GM12874 (cell line): Measurements from ENCODE around the gene CLDN14.

Experiments used
- TF ChIP-seq, protein P1 (sequence below): IDR thresholded peaks from 2 replicates; pipeline ENCODE4 v1.5.1; 2011; ENCODE audit warnings: low read depth, mild to moderate bottlenecking, control low read depth, low read length, moderate library complexity; ENCODE audit not compliant: insufficient read depth

Gene CLDN14

DNA sequence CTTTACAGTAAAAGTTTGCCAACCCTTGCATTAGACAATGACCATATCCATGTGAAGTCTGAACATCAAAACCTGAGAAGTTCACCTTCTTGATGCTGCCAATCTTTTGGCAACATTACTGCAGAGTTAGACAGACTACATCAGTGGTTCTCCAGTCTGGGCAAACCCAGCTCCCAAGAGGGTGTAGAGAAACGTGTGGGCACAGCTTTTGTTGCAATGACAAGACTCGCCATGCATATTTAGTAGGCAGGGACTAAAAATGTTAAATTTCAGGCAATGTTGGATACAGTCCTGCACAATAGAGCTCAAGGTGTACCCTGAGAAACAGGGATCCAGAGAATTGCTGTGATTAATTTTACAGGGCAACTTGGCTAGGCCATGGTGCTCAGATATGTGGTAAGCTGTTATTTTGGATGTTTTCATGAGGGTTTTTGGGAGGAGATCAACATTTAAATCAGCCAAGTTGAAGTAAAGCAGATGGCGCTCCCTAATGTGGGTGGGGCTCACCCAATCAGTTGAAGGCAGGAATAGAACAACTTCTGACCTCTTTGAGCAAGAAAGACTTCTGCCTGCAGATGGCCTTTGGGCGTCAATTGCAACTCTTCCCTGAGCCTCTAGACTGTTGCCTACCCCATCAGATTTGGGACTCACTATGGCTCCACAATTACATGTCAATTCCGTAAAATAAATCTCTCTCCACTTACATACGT lies 37.6 kb upstream of the CLDN14 start:
- TF ChIP-seq, protein P1, sequence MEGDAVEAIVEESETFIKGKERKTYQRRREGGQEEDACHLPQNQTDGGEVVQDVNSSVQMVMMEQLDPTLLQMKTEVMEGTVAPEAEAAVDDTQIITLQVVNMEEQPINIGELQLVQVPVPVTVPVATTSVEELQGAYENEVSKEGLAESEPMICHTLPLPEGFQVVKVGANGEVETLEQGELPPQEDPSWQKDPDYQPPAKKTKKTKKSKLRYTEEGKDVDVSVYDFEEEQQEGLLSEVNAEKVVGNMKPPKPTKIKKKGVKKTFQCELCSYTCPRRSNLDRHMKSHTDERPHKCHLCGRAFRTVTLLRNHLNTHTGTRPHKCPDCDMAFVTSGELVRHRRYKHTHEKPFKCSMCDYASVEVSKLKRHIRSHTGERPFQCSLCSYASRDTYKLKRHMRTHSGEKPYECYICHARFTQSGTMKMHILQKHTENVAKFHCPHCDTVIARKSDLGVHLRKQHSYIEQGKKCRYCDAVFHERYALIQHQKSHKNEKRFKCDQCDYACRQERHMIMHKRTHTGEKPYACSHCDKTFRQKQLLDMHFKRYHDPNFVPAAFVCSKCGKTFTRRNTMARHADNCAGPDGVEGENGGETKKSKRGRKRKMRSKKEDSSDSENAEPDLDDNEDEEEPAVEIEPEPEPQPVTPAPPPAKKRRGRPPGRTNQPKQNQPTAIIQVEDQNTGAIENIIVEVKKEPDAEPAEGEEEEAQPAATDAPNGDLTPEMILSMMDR: no peak

GRCh38 chr21:36516281-36516680 lies 36.4 kb upstream of the CLDN14 start:
- TF ChIP-seq, protein P1: no peak

DNA sequence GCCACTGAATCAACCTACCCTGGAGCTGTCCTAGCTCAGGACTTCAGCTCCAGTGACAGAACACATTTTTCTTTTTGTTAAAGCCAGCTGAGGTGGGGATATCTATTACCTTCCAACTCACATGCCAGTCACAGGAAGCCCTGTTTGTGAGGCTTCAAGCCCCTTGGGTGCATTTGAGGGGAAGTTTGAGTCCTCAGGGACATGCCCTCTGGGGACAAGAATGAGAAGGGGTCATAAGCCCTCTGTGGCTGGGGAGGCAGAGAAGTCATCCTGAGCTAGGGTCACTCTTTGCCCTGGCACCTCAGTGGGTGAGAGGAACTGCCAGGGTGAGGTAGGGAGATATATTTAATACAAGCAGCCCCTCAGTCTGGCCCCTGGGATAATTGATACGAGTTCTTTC lies 33.5 kb upstream of the CLDN14 start:
- TF ChIP-seq, protein P1: no peak

GRCh38 chr21:36512971-36513370 lies 33.0 kb upstream of the CLDN14 start:
- TF ChIP-seq, protein P1: no peak

- TF ChIP-seq, protein P1: no peak
Measured at GRCh38 chr21:36511484-36512220, 31.7 kb upstream of the CLDN14 start.

GRCh38 chr21:36510911-36511310 lies 31.0 kb upstream of the CLDN14 start:
- TF ChIP-seq, protein P1: no peak

DNA sequence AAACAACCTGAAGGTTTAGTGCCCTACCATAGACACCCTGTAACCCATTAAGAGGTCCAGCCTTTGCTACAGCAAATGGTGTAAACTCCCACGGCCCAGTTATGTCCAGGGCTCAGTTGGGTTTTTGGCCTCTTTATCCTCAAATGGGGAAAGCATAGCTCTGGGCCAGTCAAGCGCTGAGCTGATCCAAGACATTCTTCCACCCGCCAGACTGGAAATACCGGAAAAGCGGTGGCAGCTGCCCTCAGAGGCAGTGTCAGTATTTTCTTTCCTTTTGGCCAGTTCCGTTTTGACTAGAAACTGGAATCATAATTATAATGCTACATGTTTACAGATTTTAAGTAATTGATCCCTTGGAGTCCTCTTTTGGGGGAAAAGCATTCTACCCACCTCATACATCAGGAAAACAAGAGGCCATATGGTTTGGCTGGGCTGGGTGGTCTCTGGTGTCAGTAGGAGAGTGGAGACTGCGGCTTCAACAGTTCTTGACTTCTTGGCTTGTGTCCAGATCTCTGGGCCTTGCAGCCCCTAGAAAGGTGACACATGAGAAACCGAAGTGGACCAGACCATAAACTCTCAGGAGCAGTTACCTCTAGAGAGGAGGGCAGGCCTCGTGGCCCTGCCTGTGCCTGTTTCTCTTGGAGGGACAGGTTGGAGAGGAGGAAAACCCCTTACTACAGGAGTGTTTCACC lies 30.2 kb upstream of the CLDN14 start:
- TF ChIP-seq, protein P1: no peak
